GM11168 (cell line): Measurements from ENCODE around the gene CSF1.

Source experiments
- in situ Hi-C: fragments of 300-500 bp; cut with MboI; formaldehyde crosslinking; loops from one replicate; pipeline ENCODE4 v1.12.0; 2022; ENCODE audit warnings: low sequenced_read_pairs; ENCODE audit not compliant: unreplicated experiment

CSF1 gene

DNA sequence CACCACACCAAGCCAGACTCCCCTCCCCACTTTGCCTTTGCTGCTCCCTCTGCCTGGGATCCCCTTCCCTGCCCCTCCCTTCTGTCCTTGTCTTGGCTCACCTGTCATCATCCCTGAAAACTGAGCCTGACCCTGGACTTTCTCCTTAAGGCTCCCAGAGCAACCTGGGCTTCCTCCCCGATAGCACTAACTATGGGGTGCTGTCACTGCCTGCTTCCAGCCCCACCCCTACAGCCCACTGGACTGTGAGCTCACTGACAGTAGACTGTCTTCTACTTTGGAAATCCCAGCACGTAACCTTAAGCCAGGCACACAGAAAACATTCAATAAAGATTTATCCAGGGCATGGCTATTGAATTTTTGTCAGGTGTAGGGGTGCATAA lies 9.5 kb upstream of the CSF1 start:
- in situ Hi-C loops = no loop called here

DNA sequence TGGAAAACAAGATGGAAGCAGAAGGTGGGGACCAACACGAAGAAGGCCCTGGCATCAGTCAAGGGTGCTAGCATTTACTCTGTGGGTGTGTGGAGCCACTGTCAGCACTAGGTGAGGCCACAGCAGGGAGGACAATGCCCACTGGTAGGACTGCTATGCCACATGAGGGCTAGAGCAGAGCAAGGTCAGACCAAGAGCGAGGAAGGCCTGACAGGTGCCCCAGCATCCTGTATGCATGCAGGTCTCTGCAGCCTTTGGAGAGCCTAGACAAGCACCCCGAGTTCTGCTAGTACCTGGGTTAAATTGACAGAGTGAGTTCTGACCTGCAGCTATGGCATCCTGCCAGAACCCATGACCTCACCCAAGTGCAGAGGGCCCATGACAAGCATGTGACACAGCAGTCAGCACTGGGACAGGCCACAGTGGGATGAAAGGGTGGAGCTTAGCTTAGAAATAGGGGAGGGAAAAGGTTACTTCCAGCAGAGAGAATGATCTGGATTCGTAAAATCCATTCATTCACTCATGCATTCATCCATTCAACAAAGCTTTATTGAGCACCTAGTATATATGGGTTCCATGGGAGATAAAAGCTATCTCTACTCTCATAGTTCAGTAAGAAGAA lies 9.0 kb upstream of the CSF1 start:
- in situ Hi-C loops = no loop called here

DNA sequence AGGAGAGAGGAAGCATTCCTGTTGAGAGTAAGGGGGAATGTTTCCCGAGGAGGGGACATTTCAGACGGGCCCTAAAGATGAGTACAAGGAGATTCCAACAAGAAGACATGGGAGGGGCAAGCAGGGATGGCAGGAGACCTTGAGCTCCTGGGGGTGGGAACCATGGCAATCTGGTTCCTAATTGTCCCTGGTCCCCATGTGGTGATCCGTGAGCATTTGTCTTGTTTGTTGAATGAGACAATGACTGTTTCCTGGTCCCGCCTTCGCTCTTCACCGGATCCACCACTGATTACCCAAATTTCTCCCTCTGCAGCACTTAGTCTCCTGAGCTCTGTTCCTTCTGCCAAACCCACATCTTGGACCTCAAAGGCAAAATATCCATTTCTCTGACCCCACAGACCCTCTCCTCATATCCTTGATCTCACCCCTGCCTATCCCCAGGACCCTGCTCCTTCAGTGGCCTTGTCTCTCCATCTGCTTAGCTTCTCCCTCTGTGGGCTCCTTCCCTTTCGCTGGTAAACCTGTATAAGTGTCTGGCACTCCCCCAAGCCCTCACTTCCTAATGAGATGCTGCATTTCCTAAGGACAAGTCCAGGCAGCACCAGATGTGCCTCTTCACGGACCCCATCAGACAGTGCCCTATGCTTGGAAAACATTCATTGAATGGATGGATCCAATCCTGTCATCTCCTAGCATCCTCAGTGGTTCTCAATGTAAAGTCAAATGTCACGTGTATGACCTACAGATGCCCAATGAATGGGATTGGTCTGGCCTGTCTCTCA lies 8.3 kb upstream of the CSF1 start:
- in situ Hi-C loops = no loop called here

GRCh38 chr1:109903376-109903930 lies 7.2 kb upstream of the CSF1 start:
- in situ Hi-C loops = no loop called here

DNA sequence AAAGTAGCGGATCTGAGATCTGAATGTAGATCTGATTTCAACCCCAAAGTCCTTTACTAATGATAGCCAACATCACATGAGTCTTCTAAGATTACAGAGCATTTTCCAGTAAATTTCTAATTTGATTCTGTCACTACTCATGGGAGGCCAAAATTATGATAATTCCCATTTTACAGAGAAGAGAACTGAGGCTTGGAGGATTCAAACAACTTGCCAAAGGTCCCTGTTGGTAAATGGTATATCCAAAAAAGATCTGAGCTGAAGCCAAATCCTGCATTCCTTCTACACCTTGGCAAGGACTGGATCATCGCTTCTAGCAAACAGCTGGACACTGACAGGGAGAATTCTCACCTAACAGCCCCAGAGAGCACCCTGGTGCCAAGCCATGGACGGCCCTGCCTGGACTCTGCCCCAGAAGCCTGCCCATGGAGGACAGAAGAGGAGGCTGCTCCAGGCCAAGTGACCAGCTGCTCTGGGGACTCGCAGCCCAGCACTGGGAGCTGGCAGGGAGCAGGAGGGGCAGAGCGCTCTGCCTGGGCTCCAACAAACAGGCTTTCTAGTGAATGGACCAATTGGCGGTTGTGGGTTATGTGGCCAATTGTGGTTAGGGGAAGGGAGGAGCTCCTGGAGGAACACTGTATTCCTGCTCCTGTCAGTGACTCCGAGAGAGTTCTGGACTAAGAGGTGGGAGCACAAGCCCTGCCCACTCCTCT lies 6.4 kb upstream of the CSF1 start:
- in situ Hi-C loops = no loop called here

GRCh38 chr1:109905491-109905890 lies 5.2 kb upstream of the CSF1 start:
- in situ Hi-C loops = no loop called here

DNA sequence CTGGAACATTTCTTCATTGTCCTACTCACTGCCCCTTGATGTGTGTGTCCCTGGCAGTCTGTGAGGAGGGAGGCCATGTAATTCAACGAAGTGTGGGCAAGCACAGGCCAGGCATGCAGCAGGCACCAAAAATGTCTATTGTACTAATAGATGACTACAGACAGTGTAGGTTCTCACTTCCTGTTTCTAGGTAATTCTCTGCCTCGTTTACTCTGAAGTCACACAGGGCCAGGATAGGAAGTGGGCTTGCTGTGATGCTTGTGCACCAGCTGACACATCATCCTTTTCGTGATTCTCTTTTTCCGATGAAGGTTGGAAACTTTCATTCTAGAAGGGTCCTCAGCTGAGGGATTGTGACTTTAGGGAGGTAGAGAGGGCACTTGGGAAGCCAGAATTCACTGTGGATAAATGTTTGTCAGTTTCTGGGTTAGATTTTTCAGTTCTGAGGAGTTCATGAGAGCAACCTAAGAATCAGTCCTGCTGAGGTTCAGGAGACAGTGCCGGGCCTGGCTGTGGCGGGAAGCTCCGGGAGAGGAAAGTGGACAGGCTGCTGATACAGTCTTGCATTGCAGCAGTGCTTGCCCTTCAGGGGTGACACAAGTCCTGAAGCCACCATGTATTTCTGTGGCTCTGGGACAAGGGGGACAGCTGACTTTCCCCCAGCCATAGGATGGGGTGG lies 4.3 kb upstream of the CSF1 start:
- in situ Hi-C loops = no loop called here

DNA sequence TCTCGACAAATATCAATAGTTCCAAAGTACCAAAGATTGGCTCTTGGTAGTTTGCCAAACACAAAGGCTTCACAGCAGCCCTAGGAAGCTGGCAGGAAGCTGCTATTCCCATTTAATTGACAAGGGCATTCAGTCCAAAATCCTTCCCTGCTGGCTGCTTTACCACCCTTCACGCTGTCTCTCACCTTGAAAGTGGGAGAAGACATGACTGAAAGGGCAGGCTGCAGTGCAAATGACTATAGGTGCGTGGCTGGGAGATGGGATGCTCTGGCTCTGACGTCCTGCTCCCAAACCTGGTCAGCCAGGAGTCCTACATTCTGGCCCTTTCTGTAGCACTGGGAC lies 3.8 kb upstream of the CSF1 start:
- in situ Hi-C loops = no loop called here

- in situ Hi-C loops = no loop called here
These were observed 3.4 kb upstream of the CSF1 start for GRCh38 chr1:109907190-109907774.

DNA sequence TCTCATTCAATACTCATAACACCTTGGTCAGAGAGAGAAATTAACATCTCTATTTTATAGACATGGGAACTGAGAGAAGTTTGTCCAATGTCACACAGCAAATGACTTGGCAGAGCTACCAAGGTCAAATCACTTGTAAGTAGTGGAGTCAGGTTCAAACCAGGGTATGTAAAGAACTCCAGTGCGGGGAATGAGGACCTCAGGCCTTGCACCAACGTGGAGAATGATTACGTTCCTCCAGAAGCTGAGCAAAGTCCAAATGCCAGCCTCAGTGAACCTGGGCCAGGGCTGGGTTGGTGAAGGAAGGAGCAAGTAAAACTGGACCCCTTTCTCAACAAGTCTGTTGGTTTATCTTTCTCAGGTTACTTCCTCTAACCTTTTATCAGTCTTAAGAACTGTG lies 1.8 kb upstream of the CSF1 start:
- in situ Hi-C loops = no loop called here

DNA sequence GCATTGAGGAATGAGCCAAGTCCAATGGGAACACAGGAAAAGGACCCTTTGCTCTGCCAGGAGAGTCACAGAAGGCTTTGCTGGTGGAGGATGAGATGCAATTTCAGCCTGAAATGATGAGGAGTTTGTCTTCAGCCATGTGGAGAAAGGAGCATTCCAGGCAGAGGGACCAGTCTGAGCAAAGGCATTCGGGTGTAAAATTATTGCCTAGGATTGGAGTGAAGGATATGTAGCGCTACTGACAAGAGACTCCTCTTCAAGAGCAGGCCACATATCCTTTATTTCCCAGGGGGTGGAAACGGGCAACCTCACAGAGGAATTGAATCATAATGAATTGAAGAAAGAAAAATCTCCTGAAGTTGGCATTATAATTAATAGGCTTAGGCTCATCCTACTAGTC lies 1.1 kb upstream of the CSF1 start:
- in situ Hi-C loops = no loop called here

GRCh38 chr1:109910963-109911798 lies 532 bp downstream of the CSF1 start:
- in situ Hi-C loops = no loop called here

DNA sequence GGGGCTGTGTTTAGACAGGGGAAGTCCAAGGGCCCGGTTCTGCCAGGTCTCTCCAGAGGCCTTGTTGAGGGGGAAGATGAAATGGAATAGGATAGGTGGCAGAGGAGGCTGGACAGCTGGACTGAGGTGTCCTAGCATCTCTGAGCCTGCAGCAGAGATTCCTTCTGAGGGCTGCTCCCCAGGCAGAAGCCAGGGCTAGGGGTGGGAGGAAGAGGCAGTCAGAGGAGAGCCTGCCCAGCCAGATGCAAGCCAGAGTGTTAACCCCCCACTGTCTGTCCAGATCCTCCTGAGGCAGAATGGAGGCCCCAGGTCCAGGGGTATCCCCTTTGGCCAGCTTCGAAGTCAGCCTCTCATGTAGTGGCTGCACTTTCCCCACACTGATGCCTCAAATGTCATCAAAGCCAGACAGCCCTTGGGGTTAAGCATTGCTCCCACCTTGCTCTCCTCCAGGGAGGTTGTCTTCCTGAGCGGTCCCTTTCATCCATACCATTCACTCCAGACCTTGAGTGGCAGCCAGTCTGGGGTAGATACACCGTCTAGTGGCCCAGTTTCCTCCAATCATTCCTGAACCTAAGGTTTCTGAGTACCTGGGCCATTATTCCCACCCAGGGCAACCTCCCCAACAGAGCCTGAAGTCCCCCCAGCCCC lies 1.7 kb downstream of the CSF1 start:
- in situ Hi-C loops = no loop called here

DNA sequence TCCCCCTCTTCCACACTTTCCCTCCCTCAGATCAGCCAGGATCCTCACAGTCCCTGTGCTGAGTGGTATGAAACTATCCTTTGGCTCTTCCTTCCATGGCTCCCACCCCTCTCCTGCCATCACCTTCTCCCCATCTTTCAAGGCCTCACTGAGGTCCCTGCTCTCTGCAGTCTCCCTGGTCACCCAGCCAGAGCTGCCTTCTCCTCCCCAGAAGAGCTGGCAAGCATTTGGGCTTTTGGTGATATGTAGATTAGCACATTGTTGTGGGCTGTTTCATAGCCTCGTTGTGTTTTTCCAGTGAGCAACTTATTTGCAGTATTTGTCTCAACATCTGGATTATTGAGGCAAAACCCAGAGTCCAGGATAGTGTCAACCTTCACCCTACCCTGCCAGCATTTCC lies 2.2 kb downstream of the CSF1 start:
- in situ Hi-C loops = no loop called here

DNA sequence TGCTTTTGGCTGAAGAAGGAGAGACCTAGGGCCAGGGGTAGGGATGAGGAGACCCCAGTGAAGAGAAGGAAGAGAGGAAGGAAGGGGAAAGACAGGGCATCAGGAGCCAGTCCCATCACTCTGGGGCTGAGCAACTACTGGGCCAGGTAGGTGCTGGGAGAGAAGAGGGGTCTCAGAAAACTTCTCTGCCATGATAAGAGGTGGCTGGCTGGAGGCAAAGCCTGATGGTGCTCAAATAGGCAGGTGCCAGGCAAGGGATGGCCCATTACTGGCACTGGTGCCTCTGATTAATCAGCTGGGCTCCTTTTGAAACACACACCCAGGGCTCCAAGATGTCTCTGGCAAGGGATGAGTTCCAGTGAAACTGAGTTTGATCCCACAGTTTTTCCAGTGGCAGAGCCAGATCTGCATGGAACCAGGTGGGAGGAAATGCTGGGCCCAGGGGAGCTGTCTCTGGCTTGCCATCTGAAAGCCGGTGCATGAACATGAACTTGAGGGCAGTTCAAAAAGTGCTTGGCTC lies 2.8 kb downstream of the CSF1 start:
- in situ Hi-C loops = no loop called here

DNA sequence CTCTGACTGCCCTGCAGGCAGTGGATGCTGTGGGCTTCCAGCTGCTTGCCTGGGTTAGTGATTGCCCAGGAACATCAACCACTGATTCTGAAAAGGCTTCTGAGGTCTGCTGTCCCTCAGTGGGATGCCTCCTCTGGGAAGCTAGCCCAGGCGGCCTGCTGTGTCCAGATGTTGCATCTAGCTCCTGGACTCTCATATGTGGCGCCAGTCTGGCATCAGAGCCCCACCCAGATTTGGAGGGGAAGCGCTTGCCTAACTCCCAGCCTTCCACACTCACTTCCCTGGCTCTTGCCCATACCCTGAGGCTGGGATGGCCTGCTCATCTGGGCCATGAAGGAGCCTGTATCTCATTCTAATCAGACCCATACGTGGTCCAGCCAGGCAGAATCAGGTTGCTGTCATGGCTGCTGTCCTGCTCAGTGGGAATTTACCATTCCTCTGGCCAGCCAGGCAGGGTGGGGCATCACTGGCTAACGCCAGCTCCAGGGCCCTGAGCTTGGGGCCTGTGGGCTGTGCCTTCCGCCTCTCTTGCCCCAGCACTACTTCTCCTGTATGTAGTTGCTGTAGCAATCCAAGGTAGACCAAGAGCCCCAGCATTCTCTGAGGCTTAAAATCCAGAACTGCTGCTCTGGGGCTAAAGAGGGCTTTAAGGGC lies 4.1 kb downstream of the CSF1 start:
- in situ Hi-C loops = no loop called here

GRCh38 chr1:109917051-109917767 lies 6.6 kb downstream of the CSF1 start:
- in situ Hi-C loops = no loop called here
